Measurements from ENCODE around the gene HEATR5A.
A peak's percentile ranks its signal among the peaks of the same experiment; 100 is the strongest.

Gene HEATR5A

DNA sequence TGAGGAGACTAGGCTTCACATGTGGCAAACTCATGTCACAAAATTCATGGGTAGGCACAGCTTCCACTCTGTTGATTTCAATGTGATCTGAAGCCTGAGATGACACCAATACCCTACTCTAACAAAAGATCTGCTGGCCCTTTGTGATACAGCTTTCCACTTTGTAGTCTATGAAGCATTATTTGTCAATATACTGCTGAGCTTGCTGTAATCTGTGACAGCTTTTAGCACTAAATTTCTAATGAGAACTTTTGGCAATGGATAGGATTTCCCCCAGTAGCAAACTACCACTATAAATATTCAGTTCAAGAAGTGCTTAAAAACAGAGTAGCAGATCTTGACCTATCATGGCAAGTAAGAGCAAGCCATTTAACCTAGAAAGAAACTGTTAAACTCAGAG, 5.6 kb upstream of the HEATR5A start:
- DNase-seq, result no peak

DNA sequence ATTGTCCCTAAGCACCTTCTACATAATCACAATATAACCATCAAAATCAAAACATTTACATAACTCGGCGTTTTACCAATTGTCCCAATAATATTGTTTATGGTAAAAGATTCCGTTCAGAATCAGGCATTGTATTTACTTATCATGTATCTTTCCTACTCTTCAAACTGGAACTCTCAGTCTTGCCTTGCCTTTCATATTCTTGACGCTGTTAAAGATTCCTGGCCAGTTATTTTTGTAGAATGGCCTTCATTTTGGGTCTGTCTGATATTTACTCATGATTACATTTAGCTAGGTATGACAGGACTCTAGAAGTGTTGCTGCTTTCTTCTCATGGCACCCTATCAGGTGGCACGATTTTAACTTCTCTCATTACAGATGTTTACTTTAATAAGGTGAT, 850 bp upstream of the HEATR5A start:
- DNase-seq, result no peak

DNA sequence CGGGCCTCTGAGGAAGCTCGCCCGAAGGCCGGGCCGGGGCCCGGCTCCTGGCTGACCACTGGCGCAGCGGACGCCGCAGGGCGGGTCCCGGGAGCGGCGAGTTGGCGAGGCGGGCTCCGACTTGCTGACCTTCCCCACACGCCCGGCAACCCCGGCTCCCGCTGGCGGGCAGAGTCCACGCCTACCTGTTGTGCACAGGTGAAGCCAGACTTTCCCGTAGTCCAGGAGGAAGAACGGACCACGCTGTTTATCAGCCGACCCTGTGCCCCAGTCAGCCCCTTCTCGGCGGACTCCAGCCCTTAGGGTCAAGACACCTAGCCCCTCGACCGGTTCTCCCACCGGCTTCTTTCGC, 407 bp downstream of the HEATR5A start:
- DNase-seq, result no peak

DNA sequence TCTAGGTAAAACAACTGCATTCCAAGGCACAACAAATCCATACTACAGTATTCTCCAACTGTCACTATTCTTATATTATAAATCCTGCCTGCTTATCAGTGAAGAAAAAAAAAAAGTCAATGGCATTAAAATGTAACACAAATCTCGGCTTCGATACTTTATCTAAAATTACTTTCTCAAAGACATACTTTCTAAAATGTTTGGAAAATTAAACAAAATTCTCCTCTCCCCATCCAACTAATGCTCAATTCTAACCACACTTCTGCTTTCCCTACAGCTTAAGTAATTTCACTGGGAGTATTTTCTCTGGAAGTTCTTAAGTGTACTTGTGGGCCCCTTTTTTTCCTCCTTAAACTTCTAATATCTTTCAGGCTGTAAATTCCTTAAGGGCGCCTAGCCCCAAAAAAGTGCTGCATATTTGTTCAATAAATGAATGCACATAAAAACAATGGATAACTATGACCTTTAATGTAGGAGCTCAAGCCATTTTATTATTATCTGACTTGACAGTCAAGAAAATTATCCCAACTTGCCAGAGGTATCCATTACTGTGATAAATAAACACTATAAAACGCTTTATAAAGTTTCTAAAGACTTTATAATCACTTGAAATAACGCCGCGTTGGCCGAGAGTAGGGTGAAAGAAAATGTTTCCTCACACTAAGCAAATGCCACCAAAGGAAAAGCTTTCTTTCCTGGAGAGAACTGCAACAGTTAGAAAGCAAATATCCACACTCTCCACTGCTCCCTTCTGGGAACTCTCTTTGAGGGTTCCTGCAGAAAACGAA, 977 bp downstream of the HEATR5A start:
- DNase-seq, result no peak

DNA sequence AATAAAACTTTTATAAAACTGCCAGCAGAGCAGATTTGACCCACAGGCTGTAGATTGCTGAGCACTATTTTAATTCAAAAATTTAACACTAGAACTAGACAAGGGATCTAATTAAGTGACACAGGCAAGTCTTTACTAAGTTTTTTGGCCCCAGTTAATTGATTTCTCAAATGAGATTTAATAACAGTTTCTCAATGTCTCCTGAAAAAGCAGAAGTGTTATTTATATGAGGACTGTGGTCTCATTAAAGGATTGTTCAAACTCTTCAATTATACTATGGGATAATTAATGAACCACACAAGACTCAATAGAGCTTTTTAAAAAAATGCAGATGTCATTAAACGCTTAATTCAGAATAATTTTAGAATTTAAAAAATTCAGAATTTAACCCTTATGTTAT, 1.9 kb downstream of the HEATR5A start:
- no peak for DNase-seq

DNA sequence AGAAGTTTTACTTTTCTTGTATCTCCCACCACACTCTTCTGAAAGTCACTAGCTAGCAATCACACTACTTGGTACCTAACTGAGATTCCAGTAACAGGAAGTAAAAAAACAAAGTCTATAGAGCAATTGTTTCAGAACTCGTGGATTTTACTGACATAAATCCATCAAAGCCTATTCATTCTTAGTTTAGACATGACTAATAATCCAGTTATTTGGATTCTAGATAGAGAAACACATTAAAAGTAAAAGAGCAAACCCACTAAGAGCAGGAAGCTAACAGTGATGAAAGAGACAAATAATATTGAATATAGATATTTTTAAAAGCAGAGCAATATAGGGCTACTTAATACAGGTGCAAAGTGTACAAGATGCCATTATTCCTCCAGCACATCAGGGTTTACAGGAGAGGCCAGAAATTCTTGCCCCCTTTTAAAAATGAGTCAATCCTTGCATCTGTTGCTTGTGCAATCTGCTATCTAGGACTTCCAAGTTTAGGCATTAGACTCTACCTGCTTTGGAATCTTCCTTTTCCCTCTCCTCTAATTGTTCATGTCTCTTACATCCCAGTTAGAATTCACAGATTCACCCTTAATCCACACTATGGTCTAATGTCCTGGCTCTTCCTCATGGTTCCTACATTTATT, 6.0 kb downstream of the HEATR5A start:
- DNase-seq, result no peak

DNA sequence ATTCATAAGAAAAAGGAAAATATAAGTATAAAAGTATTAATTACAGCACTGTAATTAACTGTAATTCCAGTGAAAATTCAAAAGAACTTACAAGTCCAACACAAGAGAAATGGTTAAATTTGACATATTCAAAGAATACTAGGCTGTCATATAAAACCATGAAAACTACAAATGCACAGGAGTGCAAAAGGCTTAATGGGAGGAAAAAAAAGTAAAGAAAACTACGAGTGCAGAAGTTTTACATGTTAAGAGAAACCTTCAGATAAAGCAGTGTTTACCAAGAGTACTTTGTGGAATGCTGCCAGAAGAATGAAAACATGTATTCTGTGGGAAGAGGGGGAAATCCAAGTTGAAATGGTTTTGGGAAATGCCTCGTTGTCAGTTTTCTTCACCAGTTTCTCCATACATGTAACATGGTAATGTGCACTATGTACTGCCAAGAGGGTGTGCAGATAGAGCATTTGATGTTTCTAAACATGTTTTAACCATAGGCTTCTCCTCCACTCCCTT, 9.1 kb downstream of the HEATR5A start:
- no peak for DNase-seq

DNA sequence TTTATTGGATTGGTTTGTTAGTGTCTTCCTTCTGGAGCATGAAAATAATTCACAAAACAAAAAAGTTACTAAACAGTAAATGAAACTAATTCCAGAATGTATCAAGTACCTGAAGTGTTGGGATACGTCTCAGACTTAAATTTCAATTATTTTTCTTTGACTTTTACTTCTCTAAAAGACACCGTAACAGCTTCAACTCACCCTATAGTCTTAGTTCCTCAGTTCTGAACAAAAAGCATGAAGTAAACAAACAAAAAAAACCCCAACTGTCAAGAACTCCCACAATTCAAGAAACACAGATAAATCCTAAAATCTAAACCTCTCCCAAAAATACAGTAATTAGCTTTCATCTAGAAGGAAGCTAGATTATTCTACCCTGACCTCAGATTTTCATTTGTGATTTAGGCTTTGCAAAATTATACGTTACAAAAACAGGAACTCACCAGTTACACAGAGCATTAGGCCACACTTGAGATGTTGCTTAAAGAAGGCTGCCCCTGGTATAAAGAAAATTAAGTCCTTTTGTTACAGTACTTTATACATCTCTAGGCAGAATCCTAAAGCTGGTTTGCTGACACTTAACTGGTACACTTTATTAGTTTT, 10.2 kb downstream of the HEATR5A start:
- DNase-seq, result no peak

DNA sequence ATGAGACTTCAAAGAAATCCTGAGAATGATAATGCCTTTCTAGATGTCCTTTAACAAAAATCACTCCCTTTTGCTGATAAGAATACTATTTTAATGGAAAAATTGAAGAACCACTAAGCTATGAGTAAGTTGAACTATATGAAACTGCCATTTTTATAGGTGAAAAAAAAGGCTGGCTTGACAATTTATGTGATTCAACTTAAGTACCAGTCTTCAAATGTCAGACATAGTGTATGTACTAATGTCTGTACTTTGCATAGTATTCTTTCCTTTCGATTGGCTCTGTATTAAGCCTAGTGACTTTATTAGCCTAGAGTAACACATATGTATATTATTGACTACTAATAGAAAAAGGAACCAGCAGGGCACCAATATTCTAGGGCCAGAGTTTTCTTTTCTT, 11.9 kb downstream of the HEATR5A start:
- no peak for DNase-seq

DNA sequence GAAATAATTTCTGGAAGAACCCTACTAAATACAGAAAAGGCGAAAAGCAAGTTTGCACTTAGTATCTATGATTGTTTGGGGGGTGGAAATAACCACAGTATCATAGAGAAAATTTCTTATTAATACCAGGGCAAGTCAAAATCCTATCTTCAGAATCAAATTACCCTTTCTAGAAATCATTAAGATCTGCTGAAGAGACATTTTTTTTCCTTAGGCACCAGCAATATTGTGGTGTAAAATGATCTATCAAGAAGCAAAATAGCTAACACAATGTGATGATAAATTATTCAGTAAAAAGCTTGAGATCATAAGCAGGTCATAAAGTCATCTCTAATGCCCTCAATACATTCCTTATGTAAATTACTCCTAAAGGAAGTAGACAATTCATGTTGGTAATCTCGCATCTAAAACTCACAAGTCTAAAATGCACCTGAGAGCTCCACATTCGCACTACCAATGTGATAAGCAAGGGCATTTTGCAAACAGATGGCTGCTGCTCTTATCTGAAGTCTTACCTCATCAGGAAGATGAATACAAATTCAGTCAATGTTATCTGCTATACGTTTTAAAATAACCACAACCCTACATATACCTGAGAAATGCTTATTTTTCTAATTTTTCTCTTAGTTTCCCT, 14.6 kb downstream of the HEATR5A start:
- DNase-seq, result no peak

DNA sequence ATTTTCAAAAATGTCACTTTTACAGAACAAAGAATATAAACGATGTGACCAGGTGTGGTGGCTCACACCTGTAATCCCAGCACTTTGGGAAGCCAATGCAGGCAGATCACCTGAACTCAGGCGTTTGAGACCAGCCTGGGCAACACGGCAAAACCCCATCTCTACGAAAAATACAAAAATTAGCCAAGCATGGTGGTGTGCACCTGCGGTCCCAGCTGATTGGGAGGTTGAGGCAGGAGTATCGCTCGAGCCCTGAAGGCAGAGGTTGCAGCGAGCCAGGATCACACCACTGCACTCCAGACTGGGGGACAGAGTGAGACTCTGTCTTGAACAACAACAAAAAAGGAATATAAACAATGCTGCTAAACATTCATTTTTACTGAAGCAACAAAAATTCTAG, 15.2 kb downstream of the HEATR5A start:
- DNase-seq, result no peak

DNA sequence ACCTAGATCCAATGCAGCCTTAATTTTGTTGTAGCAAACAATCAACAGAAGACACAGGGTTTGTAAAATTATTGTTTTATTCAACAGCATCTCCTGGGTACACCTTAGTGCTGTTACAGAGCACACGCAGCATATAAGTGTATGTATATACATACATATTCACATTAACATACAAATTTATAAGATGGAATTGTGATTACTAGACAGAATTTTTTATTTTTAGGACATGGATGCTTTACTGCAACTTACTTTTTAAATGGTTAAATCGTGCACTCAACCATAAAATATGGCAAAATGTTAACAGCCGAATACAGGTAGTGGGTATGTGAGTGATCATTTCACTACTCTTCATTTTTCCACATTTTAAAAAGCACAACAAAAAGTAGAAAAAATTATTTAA, 16.6 kb downstream of the HEATR5A start:
- DNase-seq, result no peak

DNA sequence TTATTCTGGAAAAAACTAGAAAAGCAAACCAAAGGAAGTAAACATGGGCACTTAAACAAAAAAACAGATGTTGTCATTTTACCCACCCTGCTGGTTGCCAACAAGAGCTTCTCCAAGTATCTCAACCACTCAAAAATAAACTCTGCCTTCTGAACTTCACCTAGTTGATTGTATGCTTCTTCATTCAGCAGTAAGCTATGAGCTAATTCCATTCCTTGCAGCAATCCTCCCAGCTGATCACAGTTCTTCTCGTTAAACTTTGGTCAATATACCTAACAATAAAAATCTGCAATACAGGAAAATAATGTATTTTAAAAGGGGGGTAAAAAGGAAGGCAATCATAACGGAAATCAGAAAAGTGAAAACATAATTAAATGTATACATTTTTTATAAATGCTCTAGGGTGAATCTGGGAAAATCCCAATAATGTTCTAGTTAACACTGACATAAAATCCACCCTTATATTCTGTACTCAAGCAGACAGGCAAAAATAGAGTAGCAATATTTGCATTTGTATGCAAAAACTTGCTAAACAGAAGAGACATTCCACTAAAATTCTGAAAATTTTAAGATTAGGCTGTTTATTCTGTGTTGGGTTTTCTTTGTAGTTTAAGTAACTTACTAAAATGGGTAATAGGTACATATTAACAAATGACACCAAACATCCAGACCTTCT, 17.4 kb downstream of the HEATR5A start:
- no peak for DNase-seq

DNA sequence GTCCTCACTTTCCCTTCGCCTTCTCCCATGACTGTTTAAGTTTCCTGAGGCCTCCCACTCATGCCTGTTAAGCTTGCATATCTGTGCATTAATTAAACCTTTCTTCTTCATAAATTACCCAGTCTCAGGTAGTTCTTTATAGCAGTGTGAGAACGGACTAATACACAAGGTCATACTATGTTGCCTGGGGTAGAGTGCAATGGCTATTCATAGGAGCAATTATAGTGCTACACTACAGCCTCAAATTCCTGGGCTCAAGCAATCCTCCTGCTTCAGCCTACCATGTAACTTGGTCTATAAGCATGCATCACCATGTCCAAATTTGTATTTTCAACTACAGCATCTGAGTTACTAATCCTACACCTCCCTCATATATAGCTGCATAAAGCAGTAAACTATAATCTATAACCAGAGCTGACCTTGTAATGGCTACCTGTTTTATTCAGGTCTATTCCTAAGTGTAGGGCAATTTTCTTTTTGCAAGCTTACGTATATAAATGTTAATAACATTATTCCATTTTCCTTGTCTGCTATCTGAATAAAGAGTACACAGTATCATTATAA, 18.9 kb downstream of the HEATR5A start:
- no peak for DNase-seq

DNA sequence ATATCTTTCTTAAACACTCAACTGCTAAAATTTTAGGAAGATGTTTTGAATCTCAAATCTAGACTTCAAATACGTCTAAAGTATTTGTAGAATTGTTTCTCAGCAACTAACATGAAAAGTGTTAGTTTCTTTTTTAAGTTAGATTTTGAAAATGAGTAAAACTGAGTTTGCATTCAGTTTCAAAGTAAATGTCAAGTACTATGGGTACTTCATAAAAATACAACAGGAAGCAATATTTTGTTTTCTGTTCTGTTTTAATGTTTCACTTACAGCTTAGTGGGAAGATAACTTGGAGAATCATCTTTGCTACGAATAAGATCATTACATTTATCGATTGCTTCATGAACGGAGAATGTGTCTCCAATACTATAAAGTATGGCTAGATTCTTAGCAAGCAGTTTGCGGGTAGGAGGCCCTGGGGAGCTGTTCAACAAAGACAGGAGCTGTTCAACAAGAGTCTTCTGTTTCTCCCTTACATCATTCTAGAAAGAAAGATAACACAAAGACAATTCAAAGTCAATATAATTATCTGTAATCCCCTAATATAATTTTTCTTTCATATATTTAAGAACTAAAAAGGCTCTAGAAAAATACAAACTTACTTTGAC, 20.2 kb downstream of the HEATR5A start:
- peak; percentile 32 for DNase-seq

DNA sequence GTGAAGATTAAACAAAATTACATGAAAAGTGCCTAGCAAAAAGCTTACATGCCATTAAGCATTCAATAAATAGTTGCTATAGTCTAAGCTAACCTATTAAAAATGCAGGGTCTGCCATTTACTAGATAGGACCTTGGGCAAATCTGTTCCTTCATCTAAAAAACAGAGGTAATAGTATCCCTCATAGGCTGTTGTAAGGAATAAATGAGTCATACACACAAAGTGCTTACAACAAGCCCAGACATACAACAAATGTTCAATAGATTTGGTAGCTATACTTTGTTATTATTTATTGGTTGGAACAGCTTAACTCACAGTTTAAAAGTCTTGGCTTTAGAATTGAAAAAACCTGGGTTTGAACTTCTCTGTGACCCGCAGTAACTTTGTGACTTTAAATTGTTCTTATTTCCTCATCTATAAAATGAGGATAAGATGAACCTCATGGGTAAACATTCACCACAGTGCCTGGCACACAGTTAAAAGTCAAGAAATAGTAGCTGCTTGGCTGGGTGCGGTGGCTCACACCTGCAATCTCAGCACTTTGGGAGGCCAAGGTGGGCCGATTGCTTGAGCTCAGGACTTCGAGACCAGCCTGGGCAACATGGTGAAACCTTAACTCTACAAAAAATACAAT, 24.7 kb downstream of the HEATR5A start:
- no peak for DNase-seq

DNA sequence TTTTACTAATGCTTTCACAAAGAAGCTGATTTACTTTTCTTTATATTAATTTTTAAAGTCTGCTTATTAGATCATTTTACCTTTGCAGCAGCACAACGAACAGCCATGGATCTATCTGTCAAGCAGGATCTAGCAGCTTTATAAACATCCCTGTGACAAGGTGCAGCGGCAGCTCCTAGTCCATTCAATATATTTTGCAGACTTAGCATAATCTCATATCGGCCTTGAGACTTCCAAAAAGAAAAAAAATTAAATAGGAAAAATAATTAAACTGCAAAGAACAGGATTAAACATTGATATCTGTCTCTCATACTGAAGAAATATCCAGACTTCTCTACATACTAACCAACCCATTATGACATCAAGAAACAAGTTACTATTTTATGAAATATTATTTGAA, 25.2 kb downstream of the HEATR5A start:
- DNase-seq, result no peak

DNA sequence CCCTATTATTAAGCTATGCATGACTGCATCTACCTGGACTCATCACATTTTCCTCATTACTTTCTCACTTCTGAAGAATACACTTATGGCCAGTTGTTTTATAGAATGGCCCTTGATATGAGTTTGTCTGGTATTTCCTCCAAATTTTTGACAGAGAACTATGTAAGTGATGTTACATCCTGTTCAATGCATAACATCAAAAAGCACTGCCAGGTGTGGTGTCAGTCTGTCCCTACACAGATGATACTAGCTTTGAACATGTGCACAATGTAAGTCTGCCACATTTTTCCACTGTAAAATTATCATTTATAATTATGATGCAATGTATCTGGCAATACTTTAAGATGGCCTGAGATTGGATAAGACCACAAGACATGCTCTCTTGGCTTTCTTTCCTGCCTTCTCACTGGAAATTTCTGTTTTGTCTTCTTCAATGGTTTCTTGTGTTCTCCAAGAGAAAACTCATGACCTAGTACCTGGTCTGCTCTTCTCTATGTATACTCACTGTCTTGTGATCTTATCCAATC, 28.3 kb downstream of the HEATR5A start:
- no peak for DNase-seq

DNA sequence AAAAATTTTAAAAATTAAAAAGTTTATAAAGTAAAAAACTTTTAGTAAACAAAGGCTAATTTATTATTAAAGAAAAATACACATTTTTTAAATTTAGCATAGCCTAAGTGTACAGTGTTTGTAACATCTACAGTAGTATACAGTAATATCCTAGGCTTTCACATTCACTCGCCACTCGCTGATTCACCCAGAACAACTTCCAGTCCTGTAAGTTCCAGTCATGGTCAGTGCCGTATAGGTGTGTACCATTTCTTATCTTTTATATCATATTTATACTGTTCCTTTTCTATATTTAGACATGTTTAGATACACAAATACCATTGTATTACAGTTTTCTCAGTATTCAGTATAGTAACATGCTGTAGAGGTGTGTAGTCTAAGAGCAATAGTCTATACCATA, 28.9 kb downstream of the HEATR5A start:
- no peak for DNase-seq

DNA sequence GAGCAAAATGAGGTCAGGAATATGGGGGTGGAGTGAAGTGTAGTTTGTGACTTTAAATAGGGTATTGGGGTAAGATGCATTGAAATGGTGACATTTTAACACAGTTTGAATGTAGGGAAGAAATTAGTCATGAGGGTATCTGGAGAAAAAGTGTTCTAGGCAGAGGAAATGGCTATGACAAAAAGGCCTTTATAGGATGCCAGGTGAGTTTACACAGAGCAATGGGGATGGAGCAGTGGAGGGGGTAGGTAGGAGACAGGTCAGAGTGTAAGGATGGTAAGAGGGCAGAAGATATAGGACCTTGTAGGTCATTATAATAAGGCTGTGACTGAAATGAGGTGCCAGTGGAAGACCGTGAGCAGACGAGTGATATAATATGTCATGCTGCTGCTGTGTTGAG, 30.4 kb downstream of the HEATR5A start:
- DNase-seq, result no peak

DNA sequence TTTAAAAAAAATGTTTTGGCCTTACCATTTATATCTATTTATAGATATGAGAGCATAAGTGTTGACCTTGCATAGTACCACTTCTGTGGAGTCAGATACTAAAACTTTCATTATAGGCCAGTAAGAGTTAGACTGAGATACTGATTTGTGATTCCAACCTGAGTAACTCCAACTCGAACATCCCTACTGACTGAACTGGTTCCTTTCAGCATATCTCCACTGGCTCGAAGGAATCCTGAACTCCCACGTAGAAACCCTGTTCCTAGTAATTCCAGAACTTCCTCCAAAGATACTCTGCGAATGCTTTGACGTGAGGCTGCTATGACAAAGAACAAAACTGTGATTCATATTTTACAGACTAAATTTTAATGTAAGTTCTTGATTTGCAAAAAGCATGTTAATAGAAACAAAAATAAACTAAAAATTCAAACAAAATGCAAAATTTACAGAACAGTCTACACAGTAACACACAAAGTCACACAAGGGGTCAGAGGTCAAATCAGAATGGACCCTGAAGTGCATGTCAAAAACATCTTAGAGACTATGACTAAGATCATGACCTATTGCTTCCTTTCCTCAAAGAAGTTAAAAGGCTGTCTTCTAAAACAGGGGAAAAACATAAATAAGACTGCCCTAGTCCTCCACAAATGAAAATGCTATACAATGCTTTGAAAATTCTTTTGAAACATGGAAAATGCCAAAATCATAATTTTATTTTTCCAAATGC, 31.5 kb downstream of the HEATR5A start:
- DNase-seq, result peak; percentile 65

All from activated CD4-positive, alpha-beta T cell treated with anti-CD3 and anti-CD28 coated beads, Interleukin-2, amount 50 U/mL, for 16 hours (primary cell).